ENCODE measurements around the gene ITIH2.
"Not testable (repeated sequence)": the region's sequence is repeated elsewhere in the genome, so short reads cannot be mapped to it uniquely, and the experiment has no call there.

The ITIH2 gene

DNA sequence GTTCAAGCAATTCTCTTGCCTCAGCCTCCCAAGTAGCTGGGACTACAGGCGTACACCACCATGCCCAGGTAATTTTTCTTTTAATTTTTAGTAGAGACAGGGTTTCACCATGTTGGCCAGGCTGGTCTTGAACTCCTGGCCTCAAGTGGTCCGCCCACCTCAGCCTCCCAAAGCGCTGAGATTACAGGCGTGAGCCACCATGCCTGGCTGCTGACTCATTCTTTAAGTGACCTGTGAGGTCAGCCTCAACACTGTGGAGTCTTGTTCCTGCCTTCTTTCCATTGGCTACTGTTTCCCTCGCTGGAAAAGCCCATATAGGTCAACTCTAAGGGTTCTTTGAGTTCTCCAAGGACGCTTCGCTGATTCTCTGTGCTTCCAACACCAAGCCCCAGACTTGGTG, 45.5 kb downstream of the ITIH2 start:
- DNase-seq, result not testable (repeated sequence)

DNA sequence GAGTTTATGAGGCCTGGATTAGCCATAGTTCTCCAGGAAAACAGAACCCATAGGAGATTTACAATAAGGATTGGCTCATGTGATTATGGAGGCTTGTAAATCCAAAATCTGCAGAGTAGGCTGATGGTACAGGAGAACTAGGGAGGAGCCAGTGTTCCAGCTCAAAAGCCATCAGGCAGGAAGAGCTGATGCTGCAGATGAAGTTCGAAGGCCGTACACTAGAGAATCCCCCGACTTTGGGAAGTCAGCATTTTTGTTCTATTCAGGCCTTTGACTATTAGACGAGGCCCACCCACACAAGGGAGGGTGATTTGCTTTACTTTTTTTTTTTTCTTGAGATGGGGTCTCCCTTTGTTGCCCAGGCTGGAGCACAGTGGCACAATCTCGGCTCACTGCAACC, 47.1 kb downstream of the ITIH2 start:
- DNase-seq, result no peak

DNA sequence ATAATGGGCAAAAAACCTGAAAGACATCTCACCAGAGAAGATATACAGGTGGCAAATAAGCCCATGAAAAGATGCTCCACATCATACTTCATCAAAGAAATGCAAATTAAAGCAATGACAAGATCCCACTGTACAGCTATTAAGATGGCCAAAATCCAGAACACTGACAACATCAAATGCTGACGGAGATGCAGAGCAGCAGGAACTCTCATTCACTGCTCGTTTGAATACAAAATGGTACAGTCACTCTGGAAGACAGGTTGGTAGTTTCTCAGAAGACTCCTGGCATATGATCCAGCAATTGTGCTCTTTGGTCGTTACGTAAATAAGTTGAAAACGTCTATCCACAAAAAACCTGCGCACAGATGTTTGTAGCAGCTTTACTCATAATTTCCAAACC, 49.1 kb downstream of the ITIH2 start:
- DNase-seq, result no peak

GRCh38 chr10:7755103-7755502, 52.0 kb downstream of the ITIH2 start:
- no peak for DNase-seq

DNA sequence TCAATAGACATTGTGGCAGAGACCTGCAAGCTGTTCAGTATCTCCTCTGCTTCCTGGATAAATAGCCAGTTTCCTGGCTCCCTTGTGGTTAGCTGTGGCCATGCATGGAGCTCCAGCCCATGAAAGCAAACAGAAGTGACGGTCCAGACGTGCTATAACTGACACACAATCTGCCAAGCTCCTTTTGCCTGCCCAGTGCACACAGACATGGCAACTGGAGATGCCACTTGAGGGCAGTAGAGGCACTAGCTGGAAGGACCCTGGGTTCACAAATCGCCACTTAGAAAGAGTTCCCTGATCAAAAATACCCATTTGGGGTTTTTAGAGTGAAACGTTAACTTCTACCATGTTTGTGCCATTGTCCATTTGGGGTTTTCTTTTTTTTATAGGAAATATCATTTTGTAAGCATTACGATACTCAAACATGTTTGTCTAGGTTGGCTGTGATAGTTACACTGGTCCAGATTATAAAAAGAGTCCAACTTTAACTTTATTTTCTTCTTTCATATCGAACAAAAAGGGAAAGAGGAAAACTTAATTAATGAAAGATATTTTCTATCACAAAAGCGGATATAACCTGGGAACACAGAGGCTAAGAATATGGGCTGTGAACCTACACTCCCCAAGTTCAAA, 53.4 kb downstream of the ITIH2 start:
- DNase-seq, result no peak

DNA sequence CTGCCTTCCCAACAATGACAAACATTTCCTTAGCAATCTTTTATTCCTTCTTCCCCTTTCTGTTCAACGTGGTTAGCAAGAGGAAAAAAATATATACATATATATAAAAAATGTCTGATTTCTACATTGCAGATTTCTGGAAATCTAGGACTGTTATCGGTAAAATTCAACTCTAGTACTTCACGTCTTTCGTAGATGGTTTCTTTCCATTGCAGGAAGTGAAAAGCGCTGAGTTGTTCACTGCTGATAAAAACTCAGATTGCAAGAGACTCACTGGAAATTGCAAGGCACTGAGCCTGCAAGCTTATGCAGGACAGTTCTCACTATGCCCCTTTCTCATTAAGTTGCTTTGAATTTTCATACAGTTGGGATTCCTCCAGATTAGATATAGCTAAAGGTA, 60.8 kb downstream of the ITIH2 start:
- DNase-seq, result no peak

- DNase-seq, result no peak
Observed at GRCh38 chr10:7766241-7766640, 63.1 kb downstream of the ITIH2 start.

DNA sequence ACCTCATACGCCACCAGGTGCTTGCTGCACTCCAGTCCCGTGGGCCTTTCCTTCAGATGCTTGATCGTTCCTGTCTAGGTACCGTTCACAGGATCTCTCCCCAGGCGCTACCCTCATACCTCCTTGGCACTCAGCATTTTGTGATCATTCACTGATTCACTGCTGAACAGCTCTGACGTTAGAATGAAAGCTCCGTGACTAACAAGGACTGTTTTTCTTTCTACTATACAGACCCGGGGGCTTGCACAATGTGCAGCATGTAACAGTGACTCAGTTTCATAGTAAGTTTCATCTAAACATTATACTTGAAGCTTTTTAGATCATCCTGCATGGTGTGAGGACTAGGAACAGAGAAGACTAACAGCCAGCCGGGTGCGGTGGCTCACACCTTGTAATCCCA, 64.1 kb downstream of the ITIH2 start:
- DNase-seq, result no peak

DNA sequence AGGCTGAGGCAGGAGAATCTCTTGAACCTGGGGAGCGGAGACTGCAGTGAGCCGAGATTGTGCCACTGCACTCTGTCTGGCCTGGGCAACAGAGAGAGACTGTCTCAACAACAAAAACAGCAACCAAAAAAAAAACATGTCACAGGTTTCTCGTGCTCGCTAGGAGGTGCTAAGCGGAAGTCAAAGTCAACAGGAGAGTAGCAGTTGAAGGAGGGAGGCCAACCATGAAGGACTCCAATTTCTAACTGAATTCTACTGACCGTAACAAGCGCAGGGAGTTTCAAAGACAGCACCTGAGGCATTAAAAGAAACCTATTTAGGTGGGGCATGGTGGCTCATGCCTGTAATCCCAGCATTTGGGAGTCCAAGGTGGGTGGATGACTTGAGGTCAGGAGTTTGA, 65.3 kb downstream of the ITIH2 start:
- DNase-seq, result no peak

- DNase-seq, result no peak
Observed at GRCh38 chr10:7773845-7774801, 71.0 kb downstream of the ITIH2 start.

- no peak for DNase-seq
Observed at GRCh38 chr10:7776777-7777176, 73.7 kb downstream of the ITIH2 start.

GRCh38 chr10:7782194-7782593, 79.1 kb downstream of the ITIH2 start:
- not testable (repeated sequence) for DNase-seq

DNA sequence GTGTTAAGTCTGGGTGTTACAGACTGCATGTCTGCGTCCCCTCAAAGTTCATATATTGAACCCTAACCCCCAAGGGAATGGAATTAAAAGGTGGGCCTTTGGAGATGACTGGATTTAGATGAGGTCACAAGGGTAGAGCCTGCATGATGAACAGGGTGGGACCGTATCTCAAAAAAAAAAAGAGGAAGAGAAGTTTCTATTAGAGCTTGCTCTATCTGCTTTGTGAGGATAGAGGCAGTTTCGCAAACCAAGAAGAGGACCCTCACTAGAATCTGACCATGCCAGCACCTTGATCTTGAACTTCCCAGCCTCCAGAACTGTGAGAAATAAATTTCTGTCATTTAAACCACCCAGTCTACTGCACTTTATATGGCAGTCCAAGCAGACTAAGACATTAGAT, 83.3 kb downstream of the ITIH2 start:
- DNase-seq, result no peak

- DNase-seq, result no peak
Observed at GRCh38 chr10:7787150-7787856, 84.2 kb downstream of the ITIH2 start.

DNA sequence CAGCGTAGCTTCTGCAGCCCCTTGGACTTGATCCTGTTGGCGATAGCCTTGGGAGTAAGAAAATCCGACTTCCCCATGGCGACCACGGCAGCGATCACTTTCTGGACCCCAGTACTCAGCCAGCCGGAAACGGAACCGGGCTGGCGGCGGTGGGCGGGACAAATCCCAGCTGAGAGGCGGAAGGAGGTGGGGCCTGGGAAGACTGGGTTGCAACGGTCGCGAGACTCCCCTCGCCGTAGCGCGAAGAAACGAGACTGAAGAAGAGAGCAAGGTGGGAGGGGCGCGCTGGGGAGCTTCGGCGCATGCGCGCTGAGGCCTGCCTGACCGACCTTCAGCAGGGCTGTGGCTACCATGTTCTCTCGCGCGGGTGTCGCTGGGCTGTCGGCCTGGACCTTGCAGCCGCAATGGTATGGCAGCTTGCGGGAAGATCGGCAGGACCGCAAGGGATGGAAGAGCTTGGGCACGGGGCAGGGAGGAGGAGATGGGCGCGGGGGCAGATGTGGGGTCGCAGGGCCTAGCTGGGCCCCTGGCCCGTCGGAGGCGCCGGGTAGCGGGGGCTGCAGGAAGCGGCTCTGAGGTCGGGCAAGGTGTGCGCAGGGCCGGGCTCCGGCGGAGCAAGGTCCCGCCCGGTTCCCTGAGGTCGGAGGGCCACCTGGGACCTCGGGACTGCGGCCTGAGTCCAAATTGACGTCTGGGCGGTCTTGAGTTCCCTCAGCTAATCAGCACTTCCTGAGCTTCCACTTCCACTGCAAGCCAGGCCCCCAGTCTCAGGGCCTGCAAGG, 84.9 kb downstream of the ITIH2 start, which contains the start of the genes ATP5F1C and KIN:
Gene ATP5F1C, plus strand, starts transcription at position 321 of the 782 bp plus-strand sequence. Its CDS starts 31 bp downstream, at position 352.
Gene KIN, minus strand, starts transcription at position 137 of the 782 bp plus-strand sequence. Its CDS starts 60 bp downstream, at position 77.
- peak; percentile 84 to 95 (median 90) for DNase-seq

DNA sequence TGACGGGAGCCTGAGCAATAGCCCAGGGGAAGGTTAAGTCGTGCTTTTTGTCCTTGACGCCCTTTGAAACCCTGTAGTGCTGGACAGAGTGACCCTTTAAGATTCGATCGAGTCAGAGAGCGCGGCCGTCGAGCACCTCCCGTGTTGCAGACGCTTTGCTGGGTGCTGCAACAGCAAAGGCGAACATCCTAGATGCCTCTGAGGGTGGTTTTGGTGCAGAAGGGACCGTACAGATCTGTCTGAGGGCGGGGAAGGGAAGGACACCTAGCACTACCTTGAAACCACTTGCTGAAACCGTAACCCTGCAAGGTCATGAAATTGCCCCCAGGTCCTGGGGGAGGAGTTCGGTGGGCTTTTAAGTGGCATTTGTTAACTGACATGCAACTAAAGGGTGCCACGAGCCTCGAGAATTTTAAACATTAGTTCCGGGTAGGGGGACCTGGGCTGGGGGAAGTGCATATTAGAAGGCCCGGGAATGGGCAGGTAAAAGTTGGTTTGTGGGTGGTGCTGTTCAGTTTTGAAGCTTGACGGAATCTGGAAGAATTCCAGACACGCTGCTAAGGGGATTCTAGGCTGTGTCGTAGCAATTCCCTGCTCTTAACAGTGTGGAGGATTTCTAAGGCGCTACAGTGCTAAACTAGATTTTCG, 85.6 kb downstream of the ITIH2 start:
- DNase-seq, result no peak

DNA sequence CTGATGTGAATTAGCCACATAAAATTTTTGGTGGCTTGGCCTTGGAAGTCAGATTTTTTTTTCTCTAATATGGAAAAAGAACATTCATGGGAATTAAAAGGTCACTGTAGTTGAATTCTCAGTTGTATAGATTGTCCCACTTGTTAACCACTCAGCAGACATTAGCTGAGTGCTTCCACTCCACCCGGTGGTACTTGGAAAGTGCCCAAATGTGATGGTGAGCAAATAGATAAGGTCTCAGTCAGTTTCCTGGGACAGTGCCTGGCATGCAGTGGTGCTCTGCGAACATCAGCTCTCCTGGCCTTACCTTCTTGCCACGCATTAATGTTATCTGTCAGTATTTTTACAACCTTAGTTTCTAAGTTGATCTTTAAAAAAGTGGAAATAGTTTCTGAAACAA, 86.3 kb downstream of the ITIH2 start:
- DNase-seq, result peak in 1 of 3 experiments; percentile 2

DNA sequence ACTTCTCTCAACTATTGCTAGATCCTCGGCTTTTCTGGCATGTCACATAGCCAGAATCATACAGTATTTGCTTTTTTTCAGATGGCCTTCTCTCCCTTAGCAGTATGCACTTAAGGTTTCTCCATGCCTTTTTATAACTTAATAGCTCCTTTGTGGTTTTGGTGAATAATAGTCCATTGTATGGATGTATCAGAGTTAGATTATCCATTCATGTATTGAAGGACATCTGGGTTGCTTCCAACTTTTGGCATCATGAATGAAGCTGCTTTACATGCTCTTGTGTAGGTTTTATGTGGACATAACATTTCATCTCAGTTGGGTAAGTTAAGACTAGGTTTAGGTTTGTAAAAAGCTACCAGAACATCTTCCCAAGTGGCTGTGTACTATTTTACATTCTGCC, 89.4 kb downstream of the ITIH2 start:
- DNase-seq, result no peak

- DNase-seq, result no peak
Observed at GRCh38 chr10:7794251-7795026, 91.3 kb downstream of the ITIH2 start.

- no peak for DNase-seq
Observed at GRCh38 chr10:7795605-7796004, 92.5 kb downstream of the ITIH2 start.

- DNase-seq, result no peak
Observed at GRCh38 chr10:7797582-7797981, 94.5 kb downstream of the ITIH2 start.
